ENCODE data around the gene ALDH5A1.

ALDH5A1 gene

DNA sequence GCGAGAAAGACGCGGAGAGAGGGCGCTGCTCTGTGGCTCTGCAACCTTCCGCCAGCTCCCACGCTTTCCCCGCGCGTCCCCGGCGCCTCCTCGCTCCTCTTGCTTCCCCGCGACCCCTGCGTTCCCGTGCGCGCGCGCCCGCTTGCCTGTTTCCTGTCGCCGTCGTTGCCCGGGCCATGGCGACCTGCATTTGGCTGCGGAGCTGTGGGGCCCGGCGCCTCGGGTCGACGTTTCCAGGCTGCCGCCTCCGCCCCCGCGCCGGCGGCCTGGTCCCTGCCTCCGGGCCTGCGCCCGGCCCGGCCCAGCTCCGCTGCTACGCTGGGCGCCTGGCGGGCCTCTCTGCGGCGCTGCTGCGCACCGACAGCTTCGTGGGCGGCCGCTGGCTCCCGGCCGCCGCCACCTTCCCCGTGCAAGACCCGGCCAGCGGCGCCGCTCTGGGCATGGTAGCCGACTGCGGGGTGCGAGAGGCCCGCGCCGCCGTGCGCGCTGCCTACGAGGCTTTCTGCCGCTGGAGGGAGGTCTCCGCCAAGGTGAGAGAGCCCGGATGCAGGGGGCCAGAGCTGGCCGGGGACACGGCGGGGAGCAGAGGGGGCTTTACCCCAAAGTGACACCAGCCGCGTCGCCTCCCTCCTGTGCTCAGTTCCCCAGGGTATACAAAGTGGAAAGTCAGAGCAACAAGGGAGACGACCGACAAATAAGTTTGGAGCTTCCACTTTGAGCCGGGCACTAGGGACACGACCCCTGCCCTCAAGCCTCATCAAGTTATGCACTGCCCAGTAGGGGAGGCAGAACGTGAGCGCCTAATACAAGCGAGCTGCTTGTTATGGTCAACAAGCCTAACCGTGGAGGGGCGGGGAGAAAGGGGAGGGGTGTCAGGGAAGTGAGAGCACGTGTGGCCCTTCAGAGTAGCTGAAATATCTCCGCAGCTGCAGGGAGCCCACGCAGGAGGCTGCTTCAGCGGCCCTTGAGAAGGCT lies at the start of gene ALDH5A1:
TSS of gene ALDH5A1 (plus strand) at position 149 of the 975 bp plus-strand sequence. CDS start at position 177, 28 bp downstream.
- peak in 1 of 2 experiments; percentile 40 for DNase-seq

DNA sequence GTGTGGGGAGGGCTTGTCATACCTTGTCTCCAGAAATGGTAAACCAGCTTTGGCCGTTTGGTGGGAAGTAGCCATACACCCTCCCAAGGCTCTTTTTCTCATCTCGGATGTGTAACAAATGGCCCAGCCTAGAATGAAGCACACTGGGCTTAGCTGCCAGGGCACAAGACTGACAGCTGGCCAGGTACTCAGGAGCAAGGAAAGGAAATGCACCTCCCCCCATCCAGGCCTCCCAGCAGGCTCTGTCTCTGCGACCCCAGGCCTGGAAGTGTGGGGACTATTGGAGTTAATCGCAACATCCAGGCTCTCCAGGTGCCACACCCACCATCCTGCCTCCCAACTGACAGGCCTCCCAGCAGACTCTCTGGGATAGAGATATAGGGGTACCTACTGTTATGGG lies 49.1 kb upstream of the ALDH5A1 start:
- DNase-seq, result no peak

DNA sequence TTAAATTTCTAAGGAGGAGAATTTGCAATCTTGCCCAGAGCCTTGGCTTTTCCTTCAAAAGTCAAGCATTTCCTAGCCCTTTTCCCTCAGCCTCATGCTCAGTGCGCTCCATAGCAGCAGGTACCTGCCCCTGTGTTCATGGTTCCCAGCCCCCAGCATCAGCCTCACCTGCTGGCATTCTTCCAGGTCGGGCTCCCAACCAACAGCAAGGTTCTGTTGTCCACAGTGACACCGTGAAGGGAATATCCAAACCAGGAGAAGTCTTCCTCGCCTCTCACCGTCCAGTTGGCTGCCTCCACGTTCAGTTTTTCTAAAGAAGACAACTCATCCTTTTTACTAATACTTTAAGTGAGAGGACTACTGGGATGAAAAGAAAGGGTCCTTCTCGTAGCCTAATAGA lies 48.1 kb upstream of the ALDH5A1 start:
- no peak for DNase-seq

DNA sequence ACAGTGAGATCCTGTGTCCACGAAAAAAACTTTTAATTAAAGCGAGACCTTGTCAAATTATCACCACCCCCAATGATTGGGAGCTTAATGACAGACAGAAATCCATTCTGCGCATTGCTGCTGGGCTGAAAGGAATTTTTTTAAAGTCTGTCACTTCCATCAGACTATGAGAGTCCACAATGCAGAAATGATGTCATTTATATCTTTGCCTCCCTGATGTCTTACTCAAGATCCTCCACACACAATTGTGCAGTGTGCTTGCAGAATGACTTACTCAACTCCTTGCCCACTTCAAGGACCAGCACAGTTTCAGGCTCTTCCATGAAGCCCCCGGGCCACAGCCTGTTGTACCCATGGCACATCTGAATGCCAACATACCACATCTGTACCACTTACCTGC lies 46.4 kb upstream of the ALDH5A1 start:
- no peak for DNase-seq

GRCh38 chr6:24448828-24449525 lies 45.8 kb upstream of the ALDH5A1 start:
- DNase-seq, result no peak

DNA sequence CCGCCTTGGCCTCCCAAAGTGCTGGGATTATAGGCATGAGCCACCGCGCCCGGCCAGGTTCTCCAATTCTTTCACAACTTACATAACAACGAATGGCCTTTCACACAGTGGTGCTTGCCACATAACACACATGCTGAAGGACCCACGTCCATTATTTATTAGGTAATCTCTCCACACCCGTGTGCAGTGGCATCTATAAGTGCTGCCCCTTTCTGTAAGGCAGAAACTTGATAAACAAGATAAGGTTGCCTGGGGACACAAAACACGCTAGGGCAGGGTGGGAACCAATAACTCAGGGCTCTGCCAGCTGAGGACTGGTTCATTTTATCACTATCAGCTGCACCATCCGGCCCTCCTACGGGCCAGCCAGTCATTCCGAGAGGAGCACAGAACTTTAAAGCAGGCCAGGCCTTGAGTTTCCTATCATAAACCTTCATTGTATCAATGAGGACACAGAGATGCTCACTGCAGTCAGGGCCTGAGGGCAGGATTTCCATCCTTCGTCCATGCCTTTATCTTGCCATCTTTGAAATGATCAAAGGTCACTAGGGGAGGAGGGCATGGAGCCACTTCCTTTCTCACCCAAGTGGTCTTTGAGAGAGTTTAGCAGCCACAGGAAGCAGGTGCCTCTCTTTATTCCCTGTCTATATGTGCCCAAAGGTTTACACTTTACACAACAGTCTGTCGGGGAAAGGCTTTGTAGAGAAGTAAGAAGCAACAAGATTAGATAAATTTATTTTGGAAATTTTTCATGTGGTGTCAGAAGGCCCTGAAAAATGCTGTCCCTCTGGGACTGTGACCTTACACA lies 43.0 kb upstream of the ALDH5A1 start:
- no peak for DNase-seq

- no peak for DNase-seq
Observed at GRCh38 chr6:24453921-24454320, 40.8 kb upstream of the ALDH5A1 start.

DNA sequence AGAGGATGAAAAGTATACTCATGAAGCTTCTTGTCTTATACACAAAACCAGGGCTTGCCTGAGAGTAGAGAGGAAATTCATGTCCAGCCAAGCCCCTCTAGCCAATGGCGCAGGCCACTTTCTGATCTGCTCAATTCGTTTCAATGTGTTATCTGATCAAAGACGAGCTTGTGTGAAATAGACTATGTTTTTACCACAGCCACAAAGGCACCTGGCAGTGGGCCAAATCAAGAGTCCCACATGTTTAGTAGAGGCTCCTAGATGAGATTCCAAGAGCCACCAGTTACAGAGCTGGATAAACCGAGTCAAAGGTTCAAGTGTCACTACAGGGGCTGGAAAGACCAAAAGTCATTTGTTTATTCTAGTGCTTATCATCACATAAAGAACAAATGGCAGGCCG lies 40.3 kb upstream of the ALDH5A1 start:
- DNase-seq, result no peak

DNA sequence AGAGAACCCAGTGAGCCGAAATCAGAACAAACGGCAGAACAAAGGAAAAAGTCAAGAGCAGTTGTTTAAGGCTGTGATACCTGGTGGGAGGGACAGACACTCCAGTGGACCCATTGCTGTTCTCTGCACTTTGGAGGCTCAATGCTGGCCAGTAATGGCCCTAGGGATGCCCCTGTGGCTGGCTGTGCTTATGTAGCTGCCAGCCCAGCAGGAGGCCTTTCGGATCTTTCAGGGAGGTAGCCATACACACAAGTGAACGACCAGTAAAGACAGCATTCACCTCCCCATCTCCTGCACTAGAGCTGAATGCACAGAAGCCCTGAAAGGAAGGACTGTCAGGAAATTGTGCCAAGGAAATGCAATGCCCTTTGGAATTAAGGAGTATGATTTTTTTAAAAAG lies 39.7 kb upstream of the ALDH5A1 start:
- no peak for DNase-seq

DNA sequence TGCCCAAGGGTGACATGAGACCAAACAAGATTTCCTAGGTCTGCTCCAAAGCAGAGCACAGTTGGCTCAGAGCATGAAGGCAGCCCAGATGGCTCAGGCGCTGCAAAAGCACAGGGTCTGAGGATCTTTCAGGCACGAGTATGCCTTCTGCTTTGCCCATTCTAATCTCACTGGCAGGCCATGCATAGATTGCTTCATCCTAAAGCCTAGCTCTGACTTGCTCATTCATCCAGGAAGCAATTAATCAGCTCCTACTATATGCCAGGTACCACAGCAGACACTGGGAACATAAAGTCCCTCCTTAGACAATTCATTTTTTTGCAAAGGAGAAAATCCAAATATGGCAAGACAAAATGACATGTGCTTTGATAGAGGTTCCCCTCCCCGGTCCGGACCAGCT lies 36.6 kb upstream of the ALDH5A1 start:
- DNase-seq, result no peak

DNA sequence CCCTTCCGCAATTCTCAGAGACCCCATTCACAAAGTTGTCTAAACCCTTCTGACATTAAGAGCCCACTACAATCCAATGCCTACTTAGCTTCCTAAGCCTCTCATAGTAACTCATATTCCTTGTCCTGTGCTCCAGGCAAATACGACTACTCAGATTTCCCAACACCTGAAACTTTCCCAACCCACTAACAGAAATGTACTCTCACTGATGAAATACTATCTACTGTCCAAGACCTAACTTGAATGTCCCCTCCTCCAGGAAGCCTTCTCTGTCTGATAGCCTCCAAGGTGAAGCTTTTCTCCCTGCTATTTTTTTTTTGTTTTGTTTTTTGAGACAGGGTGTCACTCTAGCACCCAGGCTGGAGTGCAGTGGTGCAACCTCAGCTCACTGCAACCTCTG lies 35.8 kb upstream of the ALDH5A1 start:
- DNase-seq, result no peak

DNA sequence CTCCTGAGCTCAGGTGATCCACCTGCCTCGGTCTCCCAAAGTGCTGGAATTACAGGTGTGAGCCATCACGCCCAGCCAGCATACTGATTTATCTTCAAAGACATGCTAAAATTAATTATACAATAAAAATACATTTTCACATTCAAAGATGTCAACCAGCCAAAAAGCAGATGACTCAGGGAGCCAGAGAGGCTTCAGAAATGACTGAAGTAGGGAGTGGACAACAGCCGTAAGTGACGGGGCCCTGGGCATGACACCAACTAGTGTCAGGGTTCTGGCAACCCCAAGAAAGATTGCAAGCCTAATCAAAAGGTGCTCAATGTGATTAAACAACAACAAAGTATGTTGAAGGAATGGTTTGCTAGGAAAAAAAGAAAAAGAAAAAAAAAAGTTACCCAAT lies 33.8 kb upstream of the ALDH5A1 start:
- DNase-seq, result no peak

DNA sequence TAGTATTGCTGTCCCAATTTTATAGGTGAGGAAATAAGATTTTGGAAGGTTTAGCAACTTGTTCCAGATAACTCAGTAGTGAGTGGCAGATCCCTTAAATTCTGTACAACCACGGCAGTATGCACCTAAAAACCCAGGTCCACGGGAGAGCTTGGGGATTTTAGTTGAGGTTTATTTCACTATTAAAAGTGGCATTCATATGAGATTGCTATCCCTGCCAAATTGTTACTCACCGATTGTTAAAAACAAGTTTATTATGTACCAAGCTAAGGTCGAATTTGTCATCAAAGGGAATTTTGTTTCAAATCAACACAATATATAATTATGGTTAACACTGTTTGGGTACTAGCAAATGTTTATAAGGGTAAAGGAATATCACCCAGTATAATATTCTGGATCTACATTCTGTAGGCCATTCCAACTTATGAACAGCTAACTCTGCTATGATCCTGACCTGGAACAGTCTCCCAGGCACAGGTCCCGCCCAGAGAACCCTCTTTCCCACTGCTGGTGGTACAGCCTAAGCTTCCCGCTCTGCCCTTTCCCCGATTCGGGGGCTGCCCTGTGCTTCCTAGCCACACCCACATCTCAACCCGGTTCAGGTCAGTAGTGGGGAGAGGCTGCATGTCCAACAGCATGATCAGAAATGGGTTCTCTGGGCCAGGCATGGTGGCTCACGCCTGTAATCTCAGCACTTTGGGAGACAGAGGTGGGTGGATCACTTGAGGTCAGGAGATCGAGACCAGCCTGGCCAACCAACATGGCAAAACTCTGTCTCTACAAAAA lies 30.3 kb upstream of the ALDH5A1 start:
- DNase-seq, result no peak

DNA sequence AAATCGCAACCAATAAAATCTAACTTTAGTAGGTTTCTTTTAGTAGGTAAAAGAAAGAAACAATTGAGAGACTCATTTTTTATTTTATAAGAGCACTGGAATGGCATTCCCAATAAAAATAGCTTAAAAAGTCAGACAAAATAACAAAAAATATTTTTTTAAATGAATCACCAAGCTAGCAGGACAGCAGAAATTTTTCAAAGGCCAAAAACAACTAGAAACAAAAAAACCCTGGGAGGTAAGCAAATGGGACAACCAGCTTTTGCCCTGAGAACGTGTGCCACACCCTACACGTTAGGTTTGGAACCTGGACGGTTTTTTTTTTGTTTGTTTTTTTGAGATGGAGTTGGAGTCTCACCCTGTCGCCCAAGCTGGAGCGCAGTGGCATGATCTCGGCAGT lies 25.0 kb upstream of the ALDH5A1 start:
- DNase-seq, result no peak

GRCh38 chr6:24472181-24472580 lies 22.6 kb upstream of the ALDH5A1 start:
- DNase-seq, result no peak

GRCh38 chr6:24476631-24477030 lies 18.1 kb upstream of the ALDH5A1 start:
- no peak for DNase-seq

- DNase-seq, result no peak
Observed at GRCh38 chr6:24477070-24477469, 17.7 kb upstream of the ALDH5A1 start.

- no peak for DNase-seq
Observed at GRCh38 chr6:24478903-24479302, 15.9 kb upstream of the ALDH5A1 start.

GRCh38 chr6:24480705-24481104 lies 14.1 kb upstream of the ALDH5A1 start:
- no peak for DNase-seq

DNA sequence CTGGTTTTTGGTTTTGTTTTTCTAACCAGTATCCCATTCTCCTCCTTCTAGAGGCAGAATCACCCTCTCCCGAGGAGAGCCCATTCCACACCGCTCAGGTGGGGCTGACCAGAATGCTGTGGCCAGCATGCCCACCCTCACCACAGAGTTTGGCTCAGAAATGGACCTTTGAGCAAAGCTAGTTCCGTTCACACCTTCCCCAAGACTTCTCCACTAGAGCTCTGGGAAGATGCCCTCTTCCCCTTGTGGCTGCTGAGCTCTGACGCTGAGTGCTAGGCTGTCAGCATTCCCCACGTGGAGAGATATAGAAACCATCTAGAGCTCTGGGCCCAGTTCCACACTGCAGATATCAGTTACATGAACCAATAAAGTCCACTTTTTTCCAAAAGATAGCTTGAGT lies 13.3 kb upstream of the ALDH5A1 start:
- DNase-seq, result no peak

DNA sequence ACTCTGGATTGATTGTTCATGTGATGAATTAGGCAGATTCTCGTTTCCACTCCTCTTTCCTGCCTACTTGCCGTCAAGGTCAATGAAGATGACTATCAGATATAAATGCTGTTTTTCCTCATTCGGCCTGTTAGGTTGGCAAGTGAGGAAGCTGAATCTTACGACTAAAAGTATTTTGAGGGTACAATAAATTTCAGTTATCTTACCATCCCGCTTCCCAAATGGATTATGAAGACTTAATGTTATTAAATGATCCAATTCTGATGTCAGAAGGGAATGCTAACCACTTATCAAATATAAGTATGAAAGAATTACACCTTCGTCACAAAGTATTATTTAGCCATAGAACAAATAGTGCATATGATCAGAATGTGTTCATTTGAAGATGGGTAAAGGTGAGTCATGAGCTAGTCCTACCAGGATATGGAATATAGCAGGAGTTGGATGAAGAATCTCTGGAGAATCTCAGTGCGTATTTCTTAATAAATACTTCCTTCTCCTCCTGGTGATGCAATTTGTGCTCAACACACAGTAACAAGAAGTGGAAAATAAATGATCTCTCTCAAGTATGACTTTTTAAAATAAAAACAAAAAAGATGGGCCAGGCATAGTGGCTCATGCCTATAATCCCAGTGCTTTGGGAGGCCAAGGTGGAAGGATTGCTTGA lies 10.0 kb upstream of the ALDH5A1 start:
- DNase-seq, result no peak

GRCh38 chr6:24486065-24486464 lies 8.7 kb upstream of the ALDH5A1 start:
- DNase-seq, result no peak

Data from NCI-H187 (cell line).